ENCODE results near the gene CIRBP. TPM values are rescaled to one million over a fixed set of nuclear protein-coding genes. Genes with fewer than 3 reads are reported as not detected.

The CIRBP gene
- total RNA-seq, 1 experiment from 2014 or later, result 136 TPM

DNA sequence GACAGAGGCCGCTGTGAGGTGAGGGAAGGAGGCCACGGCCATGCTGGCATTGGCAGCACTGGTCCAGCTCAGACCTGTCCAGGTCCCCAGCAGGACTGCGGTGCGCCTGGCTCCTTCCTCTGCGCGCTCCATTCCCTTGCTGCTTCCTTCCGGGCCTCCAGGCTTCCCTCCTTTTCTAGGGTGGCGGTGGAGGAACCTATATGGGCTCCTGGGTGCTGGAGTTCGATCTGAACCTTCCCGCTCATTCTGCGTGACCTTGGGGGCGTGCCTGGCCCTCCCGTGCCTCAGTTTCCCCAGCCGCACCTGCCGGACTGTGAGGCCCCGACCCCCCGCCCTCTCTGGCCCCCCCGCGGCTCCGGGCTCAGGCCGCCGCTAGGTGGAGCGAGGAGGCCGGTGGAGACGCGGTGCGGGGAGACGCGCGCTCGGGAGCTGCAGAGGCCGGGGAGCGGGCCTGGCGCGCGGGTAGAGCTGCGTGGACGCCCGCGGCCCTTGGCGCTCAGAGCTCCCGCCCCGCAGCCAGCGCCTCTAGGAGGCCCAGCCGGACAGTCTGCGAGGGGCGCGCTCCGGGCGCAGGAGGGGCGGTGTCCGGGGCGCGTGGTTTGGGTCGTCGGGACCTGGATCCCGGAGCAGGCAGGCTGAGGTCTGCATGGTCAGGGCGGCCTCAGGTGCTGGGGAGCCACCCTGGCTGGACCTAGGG, 46.5 kb downstream of the CIRBP start:
- intact Hi-C loops (cut with micrococcal nuclease), result no loop called here
- BruUV-seq (replicated peaks), result no TSS peak
- peak; percentile 50 for DNase-seq
- no peaks in the 10 kb centered on the region for H3K9me3 ChIP-seq (ENCODE audit: low read length)
- H3K4me2 ChIP-seq (ENCODE audit: low read length), result peak overlapping the region; percentile 80
- H3K36me3 ChIP-seq (ENCODE audit: low read depth, low read length), result no peaks in the 10 kb centered on the region
- no peaks in the 10 kb centered on the region for H3F3A ChIP-seq (ENCODE audit: low read length, unreplicated experiment)
- peak; percentile 75 for ATAC-seq
- ChIA-PET CTCF (interaction anchor here (0.6 kb wide), 1 partner anchor 53 kb away, joined by 4 read pairs; no protein-coding TSS in a partner anchor), POLR2A (ENCODE audit: unreplicated experiment) (no interaction called here)
- no peaks in the 10 kb centered on the region for H3K9me2 ChIP-seq (replicated peaks; ENCODE audit: low read length)
- H3K9ac ChIP-seq (ENCODE audit: low read length), result no peak overlapping the region
- H2AFZ ChIP-seq (ENCODE audit: low read length), result peak overlapping the region; percentile 72
- TF ChIP-seq EZH2phosphoT487 (IDR thresholded peaks at IDR 0.05; ENCODE audit: borderline replicate concordance, low read length) (no peak), EZH2 (IDR thresholded peaks at IDR 0.05; ENCODE audit: low read length, unreplicated experiment) (no peak)
- TF ChIP-seq, protein P1, sequence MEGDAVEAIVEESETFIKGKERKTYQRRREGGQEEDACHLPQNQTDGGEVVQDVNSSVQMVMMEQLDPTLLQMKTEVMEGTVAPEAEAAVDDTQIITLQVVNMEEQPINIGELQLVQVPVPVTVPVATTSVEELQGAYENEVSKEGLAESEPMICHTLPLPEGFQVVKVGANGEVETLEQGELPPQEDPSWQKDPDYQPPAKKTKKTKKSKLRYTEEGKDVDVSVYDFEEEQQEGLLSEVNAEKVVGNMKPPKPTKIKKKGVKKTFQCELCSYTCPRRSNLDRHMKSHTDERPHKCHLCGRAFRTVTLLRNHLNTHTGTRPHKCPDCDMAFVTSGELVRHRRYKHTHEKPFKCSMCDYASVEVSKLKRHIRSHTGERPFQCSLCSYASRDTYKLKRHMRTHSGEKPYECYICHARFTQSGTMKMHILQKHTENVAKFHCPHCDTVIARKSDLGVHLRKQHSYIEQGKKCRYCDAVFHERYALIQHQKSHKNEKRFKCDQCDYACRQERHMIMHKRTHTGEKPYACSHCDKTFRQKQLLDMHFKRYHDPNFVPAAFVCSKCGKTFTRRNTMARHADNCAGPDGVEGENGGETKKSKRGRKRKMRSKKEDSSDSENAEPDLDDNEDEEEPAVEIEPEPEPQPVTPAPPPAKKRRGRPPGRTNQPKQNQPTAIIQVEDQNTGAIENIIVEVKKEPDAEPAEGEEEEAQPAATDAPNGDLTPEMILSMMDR (conservative IDR thresholded peaks at IDR 0.05; ENCODE audit: low read depth, low read length), result peak; percentile 70
- H3K79me2 ChIP-seq (ENCODE audit: low read length), result no peaks in the 10 kb centered on the region
- peaks cover 8% of the 10 kb centered on the region for H3K4me1 ChIP-seq (ENCODE audit: insufficient read depth, low read length)
- H3K4me3 ChIP-seq (ENCODE audit: low read length), result peak overlapping the region; percentile 60
- H3K27me3 ChIP-seq (ENCODE audit: low read length), result no peaks in the 10 kb centered on the region
- no peak overlapping the region for H3K27ac ChIP-seq (ENCODE audit: low read length)
- H4K20me1 ChIP-seq (ENCODE audit: low read length), result no peaks in the 10 kb centered on the region

DNA sequence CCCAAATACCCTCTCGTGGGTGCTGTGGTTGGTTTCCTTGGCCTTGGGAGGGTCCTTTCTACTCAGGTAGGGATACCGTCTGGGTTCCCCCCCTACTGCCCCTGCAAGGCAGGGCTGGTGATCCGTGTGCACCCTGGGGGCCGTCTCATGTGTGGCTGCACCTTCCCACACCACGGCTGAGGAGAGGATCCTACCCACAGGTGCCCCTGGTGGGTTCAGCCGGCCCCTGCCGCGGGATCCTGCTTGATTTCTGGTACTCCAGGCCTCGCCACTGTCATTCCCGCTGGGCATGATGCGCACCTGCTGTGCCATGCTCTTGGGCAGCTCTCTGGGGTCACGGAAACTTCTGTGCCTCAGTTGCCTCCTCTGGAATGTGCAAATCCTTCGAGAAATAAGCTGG, 47.3 kb downstream of the CIRBP start:
- no TSS peak for BruUV-seq (replicated peaks)
- H3K27ac ChIP-seq (ENCODE audit: low read length), result no peak overlapping the region
- POLR2A ChIA-PET (ENCODE audit: unreplicated experiment), result no interaction called here
- ATAC-seq (no peak), DNase-seq (no peak)
- intact Hi-C loops (cut with micrococcal nuclease), result no loop called here
- H3K9ac ChIP-seq (ENCODE audit: low read length), result no peak overlapping the region
- no peaks in the 10 kb centered on the region for H3K9me2 ChIP-seq (replicated peaks; ENCODE audit: low read length)
- H4K20me1 ChIP-seq (ENCODE audit: low read length), result no peaks in the 10 kb centered on the region
- H2AFZ ChIP-seq (ENCODE audit: low read length), result no peak overlapping the region
- TF ChIP-seq, protein P1 (conservative IDR thresholded peaks at IDR 0.05; ENCODE audit: low read depth, low read length), result no peak
- no peak for TF ChIP-seq EZH2phosphoT487 (IDR thresholded peaks at IDR 0.05; ENCODE audit: borderline replicate concordance, low read length)
- TF ChIP-seq EZH2 (IDR thresholded peaks at IDR 0.05; ENCODE audit: low read length, unreplicated experiment), result no peak
- 0 out of 2 replicates have a peak overlapping the region, but pooled peaks have one; percentile 80 for H3K4me2 ChIP-seq (ENCODE audit: low read length)
- CTCF ChIA-PET, result no interaction called here
- no peaks in the 10 kb centered on the region for H3K9me3 ChIP-seq (ENCODE audit: low read length)
- no peaks in the 10 kb centered on the region for H3K27me3 ChIP-seq (ENCODE audit: low read length)
- no peaks in the 10 kb centered on the region for H3K36me3 ChIP-seq (ENCODE audit: low read depth, low read length)
- peaks cover 8% of the 10 kb centered on the region for H3K4me1 ChIP-seq (ENCODE audit: insufficient read depth, low read length)
- no peaks in the 10 kb centered on the region for H3F3A ChIP-seq (ENCODE audit: low read length, unreplicated experiment)
- no peak overlapping the region for H3K4me3 ChIP-seq (ENCODE audit: low read length)
- H3K79me2 ChIP-seq (ENCODE audit: low read length), result no peaks in the 10 kb centered on the region

DNA sequence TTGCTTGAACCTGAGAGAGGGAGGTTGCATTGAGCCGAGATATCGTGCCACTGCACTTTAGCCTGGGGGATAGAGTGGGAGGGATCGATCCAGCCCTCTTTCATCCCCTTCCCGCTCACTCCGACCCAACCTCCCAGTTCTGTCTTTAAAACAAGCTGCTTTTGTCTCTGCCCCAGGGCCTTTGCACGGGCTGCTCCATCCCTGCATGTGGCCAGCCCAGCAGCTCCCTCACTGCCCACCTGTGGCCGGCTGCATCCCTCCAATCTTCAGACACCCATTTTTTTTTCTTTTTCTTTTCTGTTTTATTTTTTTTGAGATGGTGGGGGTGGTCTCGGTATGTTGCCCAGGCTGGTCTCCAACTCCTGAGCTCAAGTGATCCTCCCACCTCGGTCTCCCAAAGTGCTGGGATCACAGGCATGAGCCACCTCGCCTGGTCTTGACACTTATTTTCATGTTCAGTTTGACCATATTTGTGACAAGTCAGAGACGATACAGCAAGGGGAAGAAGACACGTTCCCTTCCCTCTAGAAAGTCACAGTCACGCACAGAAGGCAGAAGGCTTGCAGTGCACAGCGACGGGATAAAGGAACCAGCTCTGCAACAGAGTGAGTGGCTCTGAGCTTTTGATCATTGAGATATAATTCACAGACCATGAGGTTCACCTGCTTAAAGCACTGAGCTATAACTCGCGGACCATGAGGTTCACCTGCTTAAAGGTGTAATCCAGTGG, 48.3 kb downstream of the CIRBP start:
- no peak overlapping the region for H3K9ac ChIP-seq (ENCODE audit: low read length)
- no peak for DNase-seq
- no TSS peak for BruUV-seq (replicated peaks)

More for the DNA sequence above, 48.3 kb downstream of the CIRBP start:
- no peaks in the 10 kb centered on the region for H3K36me3 ChIP-seq (ENCODE audit: low read depth, low read length)
- no peaks in the 10 kb centered on the region for H4K20me1 ChIP-seq (ENCODE audit: low read length)
- intact Hi-C loops (cut with micrococcal nuclease), result no loop called here
- no peaks in the 10 kb centered on the region for H3K9me2 ChIP-seq (replicated peaks; ENCODE audit: low read length)
- ChIA-PET CTCF (no interaction called here), POLR2A (ENCODE audit: unreplicated experiment) (no interaction called here)
- H3K27me3 ChIP-seq (ENCODE audit: low read length), result no peaks in the 10 kb centered on the region
- H3K4me3 ChIP-seq (ENCODE audit: low read length), result no peak overlapping the region
- ATAC-seq, result no peak
- no peak overlapping the region for H3K4me2 ChIP-seq (ENCODE audit: low read length)
- TF ChIP-seq, protein P1 (conservative IDR thresholded peaks at IDR 0.05; ENCODE audit: low read depth, low read length), result no peak
- no peak for TF ChIP-seq EZH2 (IDR thresholded peaks at IDR 0.05; ENCODE audit: low read length, unreplicated experiment)
- no peak for TF ChIP-seq EZH2phosphoT487 (IDR thresholded peaks at IDR 0.05; ENCODE audit: borderline replicate concordance, low read length)
- H2AFZ ChIP-seq (ENCODE audit: low read length), result no peak overlapping the region
- no peaks in the 10 kb centered on the region for H3F3A ChIP-seq (ENCODE audit: low read length, unreplicated experiment)
- no peaks in the 10 kb centered on the region for H3K9me3 ChIP-seq (ENCODE audit: low read length)
- H3K27ac ChIP-seq (ENCODE audit: low read length), result no peak overlapping the region
- peaks cover 8% of the 10 kb centered on the region for H3K4me1 ChIP-seq (ENCODE audit: insufficient read depth, low read length)
- no peaks in the 10 kb centered on the region for H3K79me2 ChIP-seq (ENCODE audit: low read length)
